ENCODE data around the gene DPP10. TPM values are rescaled to one million over a fixed set of nuclear protein-coding genes. Genes with fewer than 3 reads are reported as not detected.

DPP10 gene
- total and polyA plus RNA-seq, 9 donors, result 0.12 to 5.9 (median 0.64) TPM; not detected in 3

- no peaks in the 10 kb centered on the region for H3K4me1 ChIP-seq (ENCODE audit: insufficient read depth)
- DNase-seq, result no peak
- H3K9me3 ChIP-seq, result no peaks in the 10 kb centered on the region
- no peaks in the 10 kb centered on the region for H3K27me3 ChIP-seq
- intact Hi-C loops (cut with DNase I), result no loop called here
- no peak overlapping the region for H3K27ac ChIP-seq
- 51 to 57% (median 57%) methylated on average over 4 of the region's 4 CpGs for WGBS, 3 donors
- H3K36me3 ChIP-seq, result no peaks in the 10 kb centered on the region
- TF ChIP-seq POLR2A (IDR thresholded peaks at IDR 0.05) (no peak), EP300 (IDR thresholded peaks at IDR 0.05) (no peak)
- TF ChIP-seq, protein P1, sequence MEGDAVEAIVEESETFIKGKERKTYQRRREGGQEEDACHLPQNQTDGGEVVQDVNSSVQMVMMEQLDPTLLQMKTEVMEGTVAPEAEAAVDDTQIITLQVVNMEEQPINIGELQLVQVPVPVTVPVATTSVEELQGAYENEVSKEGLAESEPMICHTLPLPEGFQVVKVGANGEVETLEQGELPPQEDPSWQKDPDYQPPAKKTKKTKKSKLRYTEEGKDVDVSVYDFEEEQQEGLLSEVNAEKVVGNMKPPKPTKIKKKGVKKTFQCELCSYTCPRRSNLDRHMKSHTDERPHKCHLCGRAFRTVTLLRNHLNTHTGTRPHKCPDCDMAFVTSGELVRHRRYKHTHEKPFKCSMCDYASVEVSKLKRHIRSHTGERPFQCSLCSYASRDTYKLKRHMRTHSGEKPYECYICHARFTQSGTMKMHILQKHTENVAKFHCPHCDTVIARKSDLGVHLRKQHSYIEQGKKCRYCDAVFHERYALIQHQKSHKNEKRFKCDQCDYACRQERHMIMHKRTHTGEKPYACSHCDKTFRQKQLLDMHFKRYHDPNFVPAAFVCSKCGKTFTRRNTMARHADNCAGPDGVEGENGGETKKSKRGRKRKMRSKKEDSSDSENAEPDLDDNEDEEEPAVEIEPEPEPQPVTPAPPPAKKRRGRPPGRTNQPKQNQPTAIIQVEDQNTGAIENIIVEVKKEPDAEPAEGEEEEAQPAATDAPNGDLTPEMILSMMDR (IDR thresholded peaks at IDR 0.05), result no peak
- H3K4me3 ChIP-seq, result no peak overlapping the region
These were observed 274.6 kb downstream of the DPP10 start for GRCh38 chr2:114717049-114717448.

GRCh38 chr2:114724454-114724853 is 282.0 kb downstream of the DPP10 start:
- TF ChIP-seq EP300 (IDR thresholded peaks at IDR 0.05), result no peak
- TF ChIP-seq, protein P1 (IDR thresholded peaks at IDR 0.05), result no peak
- WGBS, 3 donors, result 36 to 50% (median 39%) methylated on average over 1 of the region's 1 CpG

GRCh38 chr2:114727012-114727411 is 284.6 kb downstream of the DPP10 start:
- 28 to 40% (median 29%) methylated on average over 3 of the region's 3 CpGs for WGBS, 3 donors
- intact Hi-C loops (cut with DNase I), result no loop called here
- H3K9me3 ChIP-seq, result no peaks in the 10 kb centered on the region
- no peaks in the 10 kb centered on the region for H3K36me3 ChIP-seq
- no peaks in the 10 kb centered on the region for H3K4me1 ChIP-seq (ENCODE audit: insufficient read depth)
- no peaks in the 10 kb centered on the region for H3K27me3 ChIP-seq
- TF ChIP-seq EP300 (IDR thresholded peaks at IDR 0.05) (no peak), POLR2A (IDR thresholded peaks at IDR 0.05) (no peak)
- TF ChIP-seq, protein P1 (IDR thresholded peaks at IDR 0.05), result no peak
- no peak overlapping the region for H3K4me3 ChIP-seq
- H3K27ac ChIP-seq, result no peak overlapping the region
- no peak for DNase-seq

More at GRCh38 chr2:114724454-114724853, 282.0 kb downstream of the DPP10 start:
- H3K4me1 ChIP-seq (ENCODE audit: insufficient read depth), result no peaks in the 10 kb centered on the region
- no peak overlapping the region for H3K27ac ChIP-seq
- H3K36me3 ChIP-seq, result no peaks in the 10 kb centered on the region
- no peak for DNase-seq
- H3K9me3 ChIP-seq, result no peaks in the 10 kb centered on the region
- H3K27me3 ChIP-seq, result no peaks in the 10 kb centered on the region
- no peak overlapping the region for H3K4me3 ChIP-seq
- intact Hi-C loops (cut with DNase I), result no loop called here

GRCh38 chr2:114728372-114728771 is 285.9 kb downstream of the DPP10 start:
- TF ChIP-seq, protein P1 (IDR thresholded peaks at IDR 0.05), result no peak
- TF ChIP-seq POLR2A (IDR thresholded peaks at IDR 0.05), result no peak
- no peak for TF ChIP-seq EP300 (IDR thresholded peaks at IDR 0.05)
- Histone ChIP-seq H3K27ac (no peak overlapping the region), H3K36me3 (no peaks in the 10 kb centered on the region), H3K4me3 (no peak overlapping the region), H3K4me1 (ENCODE audit: insufficient read depth) (no peaks in the 10 kb centered on the region), H3K9me3 (no peaks in the 10 kb centered on the region), H3K27me3 (no peaks in the 10 kb centered on the region)
- intact Hi-C loops (cut with DNase I), result no loop called here
- DNase-seq, result no peak
- WGBS, 3 donors, result 47 to 66% (median 47%) methylated on average over 4 of the region's 4 CpGs
